Measurements from ENCODE around the gene SETD9. TPM values are rescaled to one million over a fixed set of nuclear protein-coding genes. Genes with fewer than 3 reads are reported as not detected.

SETD9 gene
- total and polyA plus RNA-seq, 2 of the 13 experiments (the other 11 are each of a cell fraction or from before 2014, with no cell fraction given): 4.8 to 17.8 TPM

- TF ChIP-seq, protein P1, sequence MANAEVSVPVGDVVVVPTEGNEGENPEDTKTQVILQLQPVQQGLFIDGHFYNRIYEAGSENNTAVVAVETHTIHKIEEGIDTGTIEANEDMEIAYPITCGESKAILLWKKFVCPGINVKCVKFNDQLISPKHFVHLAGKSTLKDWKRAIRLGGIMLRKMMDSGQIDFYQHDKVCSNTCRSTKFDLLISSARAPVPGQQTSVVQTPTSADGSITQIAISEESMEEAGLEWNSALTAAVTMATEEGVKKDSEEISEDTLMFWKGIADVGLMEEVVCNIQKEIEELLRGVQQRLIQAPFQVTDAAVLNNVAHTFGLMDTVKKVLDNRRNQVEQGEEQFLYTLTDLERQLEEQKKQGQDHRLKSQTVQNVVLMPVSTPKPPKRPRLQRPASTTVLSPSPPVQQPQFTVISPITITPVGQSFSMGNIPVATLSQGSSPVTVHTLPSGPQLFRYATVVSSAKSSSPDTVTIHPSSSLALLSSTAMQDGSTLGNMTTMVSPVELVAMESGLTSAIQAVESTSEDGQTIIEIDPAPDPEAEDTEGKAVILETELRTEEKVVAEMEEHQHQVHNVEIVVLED (CRISPR knock-in tag; IDR thresholded peaks at IDR 0.05; ENCODE audit: borderline replicate concordance): no peak
- no peak for TF ChIP-seq HMGXB4 (CRISPR knock-in tag; IDR thresholded peaks at IDR 0.05; ENCODE audit: borderline replicate concordance in 1 of 2, low read depth in 1 of 2)
- TF ChIP-seq SP2 (CRISPR knock-in tag; IDR thresholded peaks at IDR 0.05): no peak
- no peak for TF ChIP-seq PBX2 (CRISPR knock-in tag; IDR thresholded peaks at IDR 0.05)
- TF ChIP-seq, protein P2, sequence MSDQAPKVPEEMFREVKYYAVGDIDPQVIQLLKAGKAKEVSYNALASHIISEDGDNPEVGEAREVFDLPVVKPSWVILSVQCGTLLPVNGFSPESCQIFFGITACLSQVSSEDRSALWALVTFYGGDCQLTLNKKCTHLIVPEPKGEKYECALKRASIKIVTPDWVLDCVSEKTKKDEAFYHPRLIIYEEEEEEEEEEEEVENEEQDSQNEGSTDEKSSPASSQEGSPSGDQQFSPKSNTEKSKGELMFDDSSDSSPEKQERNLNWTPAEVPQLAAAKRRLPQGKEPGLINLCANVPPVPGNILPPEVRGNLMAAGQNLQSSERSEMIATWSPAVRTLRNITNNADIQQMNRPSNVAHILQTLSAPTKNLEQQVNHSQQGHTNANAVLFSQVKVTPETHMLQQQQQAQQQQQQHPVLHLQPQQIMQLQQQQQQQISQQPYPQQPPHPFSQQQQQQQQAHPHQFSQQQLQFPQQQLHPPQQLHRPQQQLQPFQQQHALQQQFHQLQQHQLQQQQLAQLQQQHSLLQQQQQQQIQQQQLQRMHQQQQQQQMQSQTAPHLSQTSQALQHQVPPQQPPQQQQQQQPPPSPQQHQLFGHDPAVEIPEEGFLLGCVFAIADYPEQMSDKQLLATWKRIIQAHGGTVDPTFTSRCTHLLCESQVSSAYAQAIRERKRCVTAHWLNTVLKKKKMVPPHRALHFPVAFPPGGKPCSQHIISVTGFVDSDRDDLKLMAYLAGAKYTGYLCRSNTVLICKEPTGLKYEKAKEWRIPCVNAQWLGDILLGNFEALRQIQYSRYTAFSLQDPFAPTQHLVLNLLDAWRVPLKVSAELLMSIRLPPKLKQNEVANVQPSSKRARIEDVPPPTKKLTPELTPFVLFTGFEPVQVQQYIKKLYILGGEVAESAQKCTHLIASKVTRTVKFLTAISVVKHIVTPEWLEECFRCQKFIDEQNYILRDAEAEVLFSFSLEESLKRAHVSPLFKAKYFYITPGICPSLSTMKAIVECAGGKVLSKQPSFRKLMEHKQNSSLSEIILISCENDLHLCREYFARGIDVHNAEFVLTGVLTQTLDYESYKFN (CRISPR knock-in tag; conservative IDR thresholded peaks at IDR 0.05): no peak
- no peak for TF ChIP-seq ZBTB1 (CRISPR knock-in tag; IDR thresholded peaks at IDR 0.05; ENCODE audit: borderline replicate concordance)
- TF ChIP-seq, protein P3, sequence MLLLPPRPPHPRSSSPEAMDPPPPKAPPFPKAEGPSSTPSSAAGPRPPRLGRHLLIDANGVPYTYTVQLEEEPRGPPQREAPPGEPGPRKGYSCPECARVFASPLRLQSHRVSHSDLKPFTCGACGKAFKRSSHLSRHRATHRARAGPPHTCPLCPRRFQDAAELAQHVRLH (CRISPR knock-in tag; IDR thresholded peaks at IDR 0.05; ENCODE audit: borderline replicate concordance, low read depth): no peak
- no peak for TF ChIP-seq ZNF646 (CRISPR knock-in tag; IDR thresholded peaks at IDR 0.05)
These were observed 16.0 kb upstream of the SETD9 start (continued) for GRCh38 chr5:56893251-56893951.

Measured in HepG2 (cell line).